ENCODE measurements around the gene DTNB.

- TF ChIP-seq CTCF (conservative IDR thresholded peaks at IDR 0.05 in 1 of 2, IDR thresholded peaks at IDR 0.05 in 1 of 2; ENCODE audit: low read depth in 1 of 2, low read length in 2 of 2) = no peak
- no peak for TF ChIP-seq EZH2 (IDR thresholded peaks at IDR 0.05; ENCODE audit: low read length, missing control alignments)
Observed at GRCh38 chr2:25335971-25336370, 337.4 kb downstream of the DTNB start.

Data from fibroblast of lung (primary cell).